Hepatic stellate cell (primary cell): ENCODE data around the gene RGMB.
"Not testable (repeated sequence)": the region's sequence is repeated elsewhere in the genome, so short reads cannot be mapped to it uniquely, and the experiment has no call there.

Source experiments
- DNase-seq: peaks from one replicate; pipeline ENCODE4 v3.0.0; 2011; ENCODE audit warnings: low spot score

The RGMB gene, protein sequence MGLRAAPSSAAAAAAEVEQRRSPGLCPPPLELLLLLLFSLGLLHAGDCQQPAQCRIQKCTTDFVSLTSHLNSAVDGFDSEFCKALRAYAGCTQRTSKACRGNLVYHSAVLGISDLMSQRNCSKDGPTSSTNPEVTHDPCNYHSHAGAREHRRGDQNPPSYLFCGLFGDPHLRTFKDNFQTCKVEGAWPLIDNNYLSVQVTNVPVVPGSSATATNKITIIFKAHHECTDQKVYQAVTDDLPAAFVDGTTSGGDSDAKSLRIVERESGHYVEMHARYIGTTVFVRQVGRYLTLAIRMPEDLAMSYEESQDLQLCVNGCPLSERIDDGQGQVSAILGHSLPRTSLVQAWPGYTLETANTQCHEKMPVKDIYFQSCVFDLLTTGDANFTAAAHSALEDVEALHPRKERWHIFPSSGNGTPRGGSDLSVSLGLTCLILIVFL

DNA sequence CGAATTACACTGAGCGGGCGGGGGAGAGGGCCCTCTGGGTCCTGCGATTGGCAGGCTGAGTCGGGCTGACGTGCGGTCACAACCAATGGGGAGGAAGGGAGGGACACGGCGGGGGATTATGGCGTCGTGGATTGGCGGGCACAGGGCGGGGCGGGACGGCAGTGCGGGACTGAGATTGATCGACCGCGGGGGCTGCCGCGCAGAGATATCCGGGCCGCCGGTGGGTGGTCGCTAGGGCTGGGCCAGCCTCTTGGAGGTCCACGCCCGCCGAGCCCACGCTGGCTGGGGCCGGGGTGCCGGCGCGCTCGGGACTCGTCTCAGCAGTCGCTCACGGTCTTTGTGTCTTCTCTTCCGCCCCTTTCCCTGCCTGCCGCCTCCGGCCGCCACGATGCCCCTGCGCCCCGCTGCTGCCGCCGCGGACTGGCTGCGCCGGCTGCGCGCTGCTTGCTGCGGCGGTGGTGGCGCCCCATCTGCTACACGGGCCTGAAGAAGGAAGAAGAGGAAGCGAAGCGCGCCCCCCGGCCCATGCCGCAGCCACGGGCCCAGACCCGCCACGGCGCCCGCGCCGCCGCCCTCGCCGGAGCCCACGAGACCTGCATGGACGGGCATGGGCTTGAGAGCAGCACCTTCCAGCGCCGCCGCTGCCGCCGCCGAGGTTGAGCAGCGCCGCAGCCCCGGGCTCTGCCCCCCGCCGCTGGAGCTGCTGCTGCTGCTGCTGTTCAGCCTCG, at the start of gene RGMB:
TSS of gene RGMB (plus strand) at position 200 of the 728 bp plus-strand sequence. CDS start at position 608, 408 bp downstream.
- DNase-seq: peak; percentile 99

DNA sequence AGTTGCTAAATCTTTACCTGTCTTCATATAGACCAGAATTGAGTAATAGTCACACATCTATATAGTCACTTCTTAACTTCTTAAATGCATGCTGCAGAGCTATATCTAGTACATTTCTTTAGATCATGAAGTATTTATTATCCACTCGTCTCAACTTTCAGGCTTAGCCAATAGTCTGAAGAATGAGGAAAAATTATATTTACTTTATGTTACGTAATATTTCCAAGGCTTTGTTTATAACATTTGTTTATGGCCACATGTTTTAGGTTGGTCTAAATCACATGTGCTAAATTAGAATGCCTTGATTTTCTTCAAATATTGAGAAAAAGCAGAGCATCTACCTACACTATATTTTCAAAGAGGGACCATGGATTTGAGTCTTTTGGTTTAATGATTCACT, 47.2 kb upstream of the RGMB start:
- no peak for DNase-seq

DNA sequence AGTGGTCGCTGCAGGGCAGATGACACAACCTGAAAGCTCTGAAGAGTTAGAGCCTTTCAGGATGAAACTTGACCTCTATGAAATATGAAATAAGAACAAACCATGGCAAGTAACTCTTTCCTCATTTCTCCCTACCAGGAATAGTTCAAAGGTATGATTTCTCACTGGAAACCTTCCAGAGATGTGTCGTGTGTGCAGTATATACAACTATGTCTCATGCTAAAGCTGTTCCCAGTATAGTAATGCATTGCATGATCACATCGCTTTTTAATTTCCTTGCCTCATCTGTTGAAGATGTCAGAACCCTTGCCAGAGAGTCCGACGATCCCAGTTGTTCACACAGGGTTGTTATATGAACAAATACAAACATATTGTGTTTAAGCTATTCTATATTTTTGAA, 45.8 kb upstream of the RGMB start:
- DNase-seq: no peak

DNA sequence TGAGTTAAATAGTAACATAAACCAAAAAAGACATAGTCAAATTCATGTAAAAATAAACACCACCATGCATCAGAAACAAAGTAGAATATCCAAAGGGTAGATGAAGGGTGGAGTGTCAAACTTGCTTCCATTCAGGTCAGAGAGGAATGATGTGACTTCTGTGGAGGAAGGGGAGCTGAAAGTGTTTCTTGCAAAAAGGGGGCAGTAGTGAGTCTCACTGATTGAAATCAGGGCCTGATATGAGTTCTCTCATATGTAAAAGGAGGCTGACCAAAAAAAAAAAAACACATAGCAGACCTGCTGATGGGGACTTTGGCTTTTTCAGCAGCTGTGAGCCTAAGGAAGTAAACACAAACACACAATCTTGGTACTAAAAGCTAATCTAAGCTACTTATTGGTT, 38.8 kb upstream of the RGMB start:
- DNase-seq: no peak

DNA sequence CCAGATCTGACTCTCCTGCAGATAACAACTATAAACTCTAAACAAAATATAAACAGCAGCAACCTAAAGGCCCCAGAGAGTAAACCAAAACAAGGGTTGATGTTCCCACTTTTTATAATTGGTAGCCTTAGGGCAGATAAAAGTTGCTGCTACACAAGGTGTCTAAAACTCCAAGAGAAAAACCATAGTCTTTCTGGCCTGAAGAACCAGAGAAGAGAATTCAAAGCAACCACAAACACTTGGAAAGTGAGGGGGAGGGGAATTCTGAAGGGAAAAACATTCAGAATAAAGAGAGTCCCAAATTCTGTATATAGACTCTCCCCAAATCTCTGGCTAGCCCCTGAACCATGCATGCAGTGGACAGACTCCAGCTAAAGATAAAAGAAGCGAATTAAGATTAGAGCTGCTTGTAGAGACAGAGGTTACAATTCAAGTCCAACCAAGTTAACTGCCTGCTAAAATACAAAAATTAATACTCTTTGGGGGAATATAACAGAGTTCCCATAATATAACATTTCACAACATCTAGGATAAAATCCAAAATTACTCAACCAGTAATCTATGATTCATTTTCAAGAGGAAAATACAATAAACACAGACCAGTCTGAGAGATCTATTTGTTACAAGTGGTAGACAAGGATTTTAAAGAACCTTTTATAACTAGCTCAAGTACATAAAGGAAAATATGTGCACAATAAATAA, 37.5 kb upstream of the RGMB start:
- peak; percentile 12 for DNase-seq

DNA sequence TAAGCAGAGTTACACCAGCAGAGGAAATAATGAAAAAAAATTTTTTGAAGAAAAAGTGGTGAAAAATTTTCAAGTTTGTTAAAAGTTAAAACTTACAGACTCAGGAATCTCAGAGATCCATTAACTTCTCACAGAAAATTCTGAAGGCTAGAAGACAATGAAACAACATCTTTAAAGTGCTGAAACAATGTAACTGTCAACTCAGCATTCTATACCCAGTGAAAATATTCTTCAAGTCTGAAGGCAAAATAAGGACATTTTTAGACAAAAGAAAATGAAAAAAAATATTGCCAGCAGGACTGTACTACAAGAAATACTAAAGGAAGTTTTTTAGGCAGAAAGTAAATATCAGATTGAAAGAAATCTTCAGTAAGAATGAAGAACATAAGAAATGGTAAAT, 36.7 kb upstream of the RGMB start:
- DNase-seq: no peak

DNA sequence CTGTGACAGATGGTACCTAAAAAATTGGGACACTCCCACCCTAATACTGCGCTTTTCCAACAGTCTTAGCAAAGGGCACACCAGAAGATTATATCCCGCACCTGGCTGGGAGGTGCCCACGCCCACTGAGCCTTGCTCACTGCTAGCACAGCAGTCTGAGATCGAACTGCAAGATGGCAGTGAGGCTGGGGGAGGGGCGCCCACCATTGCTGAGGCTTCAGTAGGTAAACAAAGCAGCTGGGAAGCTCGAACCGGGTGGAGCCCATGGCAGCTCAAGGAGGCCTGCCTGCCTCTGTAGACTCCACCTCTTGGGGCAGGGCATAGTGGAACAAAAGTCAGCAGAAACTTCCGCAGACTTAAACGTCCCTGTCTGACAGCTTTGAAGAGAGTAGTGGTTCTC, 36.0 kb upstream of the RGMB start:
- not testable (repeated sequence) for DNase-seq

DNA sequence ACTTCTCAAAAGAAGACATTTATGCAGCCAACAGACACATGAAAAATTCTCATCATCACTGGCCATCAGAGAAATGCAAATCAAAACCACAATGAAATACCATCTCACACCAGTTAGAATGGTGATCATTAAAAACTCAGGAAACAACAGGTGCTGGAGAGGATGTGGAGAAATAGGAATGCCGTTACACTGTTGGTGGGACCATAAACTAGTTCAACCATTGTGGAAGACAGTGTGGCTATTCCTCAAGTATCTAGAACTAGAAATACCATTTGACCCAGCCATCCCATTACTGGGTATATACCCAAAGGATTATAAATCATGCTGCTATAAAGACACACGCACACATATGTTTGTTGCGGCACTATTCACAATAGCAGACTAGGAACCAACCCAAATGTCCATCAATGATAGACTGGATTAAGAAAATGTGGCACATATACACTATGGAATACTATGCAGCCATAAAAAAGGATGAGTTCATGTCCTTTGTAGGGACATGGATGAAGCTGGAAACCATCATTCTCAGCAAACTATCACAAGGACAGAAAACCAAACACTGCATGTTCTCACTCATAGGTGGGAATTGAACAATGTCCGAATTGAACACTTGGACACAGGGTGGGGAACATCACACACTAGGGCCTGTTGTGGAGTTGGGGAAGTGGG, 34.8 kb upstream of the RGMB start:
- not testable (repeated sequence) for DNase-seq

DNA sequence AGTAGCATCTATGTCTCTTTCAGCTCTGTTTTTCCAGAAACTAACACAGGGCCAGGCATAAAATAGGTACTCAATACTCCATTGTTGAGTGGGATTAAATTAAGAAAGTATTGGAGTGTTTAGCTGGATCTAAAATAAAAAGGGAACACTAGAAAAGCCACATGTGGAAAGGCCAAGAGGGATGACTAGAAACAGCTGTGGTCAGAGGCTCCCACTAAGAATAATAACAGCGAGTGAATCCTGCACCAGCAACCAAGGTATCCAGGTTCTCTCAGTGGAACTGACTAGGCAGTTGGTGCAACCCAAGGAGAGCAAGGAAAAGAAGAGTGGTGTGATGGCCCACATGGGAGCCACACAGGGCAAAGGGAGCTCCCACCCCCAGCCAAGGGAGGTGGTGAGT, 31.5 kb upstream of the RGMB start:
- no peak for DNase-seq

DNA sequence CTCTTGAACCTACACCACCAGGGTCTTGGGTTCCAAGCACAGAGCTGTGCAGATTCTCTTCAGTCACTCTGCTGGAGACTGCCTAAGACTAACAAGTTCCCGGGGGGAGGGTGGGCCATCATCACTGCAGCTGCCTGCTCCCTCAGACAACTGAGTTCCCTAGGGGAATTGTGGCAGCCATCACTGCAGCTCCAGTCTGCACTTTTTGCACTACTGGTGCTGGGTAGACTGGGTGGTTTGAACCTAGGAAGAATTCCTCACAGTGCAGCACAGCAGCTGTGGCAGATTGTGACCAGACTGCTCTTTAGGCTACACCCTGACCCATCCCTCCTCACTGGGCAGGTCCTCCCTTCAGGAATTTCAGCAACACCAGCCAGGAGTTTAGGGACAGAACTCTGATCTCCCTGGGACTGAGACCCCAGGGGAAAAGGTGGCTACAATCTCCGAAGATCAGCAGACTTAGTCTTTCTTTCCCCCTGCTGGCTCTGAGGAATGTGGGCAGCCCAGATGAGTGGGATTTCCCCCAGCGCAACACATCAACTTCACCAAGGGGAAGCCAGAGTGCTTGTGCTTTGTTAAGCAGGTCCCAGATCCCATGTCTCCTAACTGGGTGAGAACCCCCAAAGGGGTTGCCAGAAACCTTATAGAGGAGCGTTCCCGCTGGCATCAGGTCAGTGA, 30.9 kb upstream of the RGMB start:
- no peak for DNase-seq

DNA sequence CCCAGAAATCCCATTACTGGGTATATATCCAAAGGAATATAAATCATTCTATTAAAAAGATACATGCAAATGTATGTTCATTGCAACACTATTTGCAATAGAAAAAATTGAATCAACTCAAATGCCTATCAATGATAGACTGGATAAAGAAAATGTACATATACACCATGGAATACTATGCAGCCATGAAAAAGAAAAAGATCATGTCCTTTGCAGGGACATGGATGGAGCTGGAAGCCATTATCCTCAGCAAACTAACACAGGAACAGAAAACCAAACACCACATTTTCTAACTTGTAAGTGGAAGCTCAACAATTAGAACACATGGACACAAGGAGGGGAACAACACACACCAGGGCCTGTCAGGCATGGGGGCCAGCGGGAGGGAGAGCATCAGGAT, 25.2 kb upstream of the RGMB start:
- not testable (repeated sequence) for DNase-seq

DNA sequence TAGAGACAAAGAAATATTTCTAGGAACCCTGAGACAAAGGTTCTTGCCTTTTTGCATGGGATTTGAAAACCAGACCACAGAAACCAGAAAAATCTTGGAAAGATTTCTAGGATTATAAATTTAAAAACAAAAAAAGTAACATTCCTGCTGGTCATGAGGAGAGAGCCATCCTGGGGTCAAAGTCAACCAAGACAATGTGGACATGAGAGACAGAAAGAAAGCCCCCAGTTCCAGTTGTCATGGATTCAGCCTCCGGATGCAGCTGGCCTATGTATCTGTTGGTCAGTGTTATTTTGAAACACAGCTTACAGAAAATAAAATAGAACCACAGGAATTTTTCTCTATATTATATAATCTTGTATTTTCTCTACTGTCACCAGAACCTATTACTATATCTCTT, 24.4 kb upstream of the RGMB start:
- no peak for DNase-seq

DNA sequence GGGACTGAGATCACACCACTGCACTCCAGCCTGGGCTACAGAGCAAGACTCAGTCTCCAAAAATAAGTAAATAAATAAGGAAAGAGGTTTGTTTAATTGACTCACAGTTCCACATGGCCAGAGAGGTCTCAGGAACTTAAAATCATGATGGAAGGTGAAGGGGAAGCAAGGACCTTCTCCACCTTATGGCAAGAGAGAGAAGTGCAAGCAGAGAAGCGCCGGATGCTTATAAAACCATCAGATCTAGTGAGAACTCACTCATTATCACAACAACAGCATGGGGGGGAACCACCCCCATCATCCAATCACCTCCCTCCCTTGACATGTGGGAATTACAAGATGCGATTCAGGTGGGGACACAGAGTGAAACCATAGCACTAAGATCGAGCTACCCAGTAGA, 22.8 kb upstream of the RGMB start:
- DNase-seq: no peak

DNA sequence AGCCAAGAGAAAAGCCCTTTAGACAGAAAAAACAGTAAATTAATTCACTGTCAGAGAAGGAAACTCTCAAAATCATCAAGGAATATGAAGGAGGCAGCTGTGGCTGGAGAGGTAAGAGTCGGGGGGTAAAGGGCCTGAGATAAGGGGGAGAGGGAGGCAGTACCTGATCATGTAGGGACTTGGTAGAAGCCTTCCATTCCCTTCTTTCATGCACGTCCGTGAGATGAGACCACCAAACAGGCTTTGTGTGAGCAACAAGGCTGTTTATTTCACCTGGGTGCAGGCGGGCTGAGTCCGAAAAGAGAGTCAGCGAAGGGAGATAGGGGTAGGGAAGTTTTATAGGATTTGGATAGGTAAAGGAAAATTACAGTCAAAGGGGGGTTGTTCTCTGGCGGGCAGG, 21.1 kb upstream of the RGMB start:
- DNase-seq: not testable (repeated sequence)

DNA sequence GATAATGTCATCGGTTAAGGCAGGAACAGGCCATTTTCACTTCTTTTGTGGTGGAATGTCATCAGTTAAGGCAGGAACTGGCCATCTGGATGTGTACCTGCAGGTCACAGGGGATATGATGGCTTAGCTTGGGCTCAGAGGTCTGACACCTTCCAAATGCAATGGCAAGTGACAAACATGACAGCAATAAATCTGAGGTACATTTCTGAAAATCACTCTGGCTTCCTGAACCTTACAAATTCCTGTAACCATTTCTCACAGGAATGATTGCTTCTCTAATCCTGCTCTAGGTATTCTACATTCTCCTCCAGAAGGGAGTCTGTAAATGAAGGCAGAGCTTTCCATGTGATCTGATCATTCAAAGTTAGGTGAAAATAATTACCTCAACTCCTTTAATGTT, 20.7 kb upstream of the RGMB start:
- DNase-seq: not testable (repeated sequence)

DNA sequence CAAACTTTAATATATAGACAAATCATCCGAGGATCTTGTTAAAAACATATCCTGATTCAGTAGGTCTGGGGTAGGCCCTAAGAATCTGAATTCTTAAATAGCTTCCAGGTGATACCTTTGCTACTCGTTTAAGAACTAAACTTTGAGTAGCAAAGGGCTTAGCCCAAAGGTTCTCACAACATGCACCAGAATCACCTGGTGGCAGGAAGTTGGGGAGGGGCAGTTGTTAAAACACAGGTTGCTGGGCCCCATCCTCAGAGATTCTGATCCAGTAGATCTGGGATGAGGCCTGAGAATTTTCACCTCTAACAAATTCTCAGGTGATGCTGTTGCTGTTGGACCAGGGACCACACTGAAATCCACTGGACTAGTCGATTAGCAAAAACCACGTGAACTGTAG, 20.0 kb upstream of the RGMB start:
- no peak for DNase-seq

DNA sequence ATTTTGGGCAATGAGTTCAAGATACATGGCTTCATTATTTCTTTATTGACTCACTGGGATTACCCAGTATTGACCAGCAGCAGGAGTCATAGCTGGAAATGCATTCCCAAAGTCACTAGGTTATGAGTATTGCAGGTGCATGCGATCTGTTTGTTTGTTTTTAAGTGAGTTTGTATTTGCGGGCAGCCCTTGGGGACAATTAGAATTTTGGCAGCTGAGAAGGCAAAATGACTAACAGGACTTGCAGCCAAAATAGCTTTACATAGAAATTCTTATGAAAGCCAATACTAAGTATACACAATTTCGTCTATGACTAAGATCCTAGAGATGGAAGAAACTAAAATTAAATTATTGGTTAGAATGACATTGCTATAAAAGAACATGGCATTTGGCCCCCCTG, 18.1 kb upstream of the RGMB start:
- DNase-seq: peak; percentile 16

DNA sequence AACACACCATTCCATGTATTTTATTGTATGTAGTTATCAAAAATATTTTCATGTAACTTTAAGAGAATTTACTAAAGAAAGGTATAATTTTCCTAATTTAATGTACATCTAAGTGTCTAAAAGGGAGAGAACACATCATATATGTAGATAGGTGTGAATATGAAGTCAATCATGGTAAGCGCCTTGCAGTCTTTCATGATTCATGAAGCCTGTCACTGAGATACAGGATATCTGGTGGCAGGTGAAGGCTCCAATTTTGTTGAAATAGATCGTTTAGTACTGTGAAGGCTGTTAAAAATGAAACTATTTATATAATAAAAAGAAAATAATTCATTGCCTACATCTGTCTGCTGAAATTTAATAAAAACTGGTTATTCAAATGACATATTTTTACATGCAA, 15.5 kb upstream of the RGMB start:
- DNase-seq: no peak

DNA sequence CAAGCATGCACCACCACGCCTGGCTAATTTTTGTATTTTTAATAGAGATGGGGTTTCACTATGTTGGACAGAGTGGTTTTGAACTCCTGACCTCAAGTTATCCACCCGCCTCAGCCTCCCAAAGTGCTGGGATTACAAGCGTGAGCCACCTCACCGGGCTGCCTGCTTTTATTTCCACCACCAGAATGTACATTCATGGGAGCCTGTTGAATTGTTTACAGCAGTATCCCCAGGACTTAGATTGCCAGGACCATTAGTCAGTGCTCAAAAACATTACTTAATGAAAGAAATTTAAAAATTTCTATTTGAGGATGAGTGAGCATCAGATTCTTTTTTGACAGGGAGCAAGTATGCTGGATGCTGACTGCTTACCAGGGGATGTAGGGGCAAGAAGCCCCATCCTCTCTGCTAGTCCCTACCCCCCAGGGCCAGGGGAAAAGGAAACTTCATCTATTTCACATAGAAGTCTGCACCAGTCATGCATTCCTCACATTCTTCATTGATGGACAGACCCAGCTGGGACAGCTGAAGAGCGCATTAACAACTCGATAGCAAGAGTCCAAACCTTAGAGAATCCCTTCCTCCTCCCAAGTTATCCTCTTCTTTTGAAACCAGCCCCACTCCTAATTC, 10.3 kb upstream of the RGMB start:
- DNase-seq: peak; percentile 78

DNA sequence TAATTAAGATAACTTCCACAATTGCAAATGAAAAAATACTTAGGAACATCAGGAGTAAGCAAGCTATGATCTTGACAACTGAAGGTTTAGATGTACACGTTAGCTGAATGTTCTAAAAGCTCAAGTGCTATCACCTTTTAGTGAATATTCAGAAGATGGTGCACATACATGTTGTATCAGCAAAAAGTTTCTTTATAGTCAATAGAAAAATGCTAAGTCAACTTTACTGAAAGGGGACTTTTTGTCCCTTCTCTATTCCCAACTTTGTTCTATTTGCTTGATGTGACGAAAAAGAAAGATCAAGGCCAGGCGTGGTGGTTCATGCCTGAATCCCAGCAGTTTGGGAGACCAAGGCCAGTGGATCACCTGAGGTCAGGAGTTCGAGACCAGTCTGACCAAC, 7.6 kb upstream of the RGMB start:
- no peak for DNase-seq

DNA sequence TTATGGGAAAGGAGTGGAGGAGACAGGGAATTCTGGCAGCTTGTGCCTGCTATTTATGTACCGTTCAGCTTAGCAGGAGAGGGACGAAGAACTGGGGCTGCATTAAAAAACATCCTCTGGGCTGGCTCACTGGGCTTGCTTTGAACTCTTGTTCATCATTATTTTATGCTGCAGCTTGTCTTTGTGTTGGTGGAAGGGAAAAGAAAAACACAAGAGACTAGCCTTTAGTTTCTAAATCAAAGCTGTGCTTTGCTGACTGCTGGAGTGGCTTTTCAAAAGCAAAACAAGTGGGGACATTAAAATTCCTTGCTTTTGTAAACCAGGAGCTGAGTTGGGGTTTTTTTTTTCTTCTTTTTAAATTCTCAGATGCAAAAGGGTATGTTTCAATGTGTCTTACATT, 5.9 kb upstream of the RGMB start:
- no peak for DNase-seq
